Hindlimb muscle (tissue), 1 donor: Measurements from ENCODE around the gene NCEH1. TPM values are rescaled to one million over a fixed set of nuclear protein-coding genes. Genes with fewer than 3 reads are reported as not detected.
A peak's percentile ranks its signal among the peaks of the same experiment; 100 is the strongest.
"Not testable (repeated sequence)": the region's sequence is repeated elsewhere in the genome, so short reads cannot be mapped to it uniquely, and the experiment has no call there.

ENCODE experiments used
- DNase-seq: peaks from one replicate; pipeline ENCODE4 v3.0.0-alpha.2; 2013
- polyA plus RNA-seq: library from polyadenylated mRNA; unstranded; fragments of 120-200 nt; gene quantifications from one replicate; pipeline ENCODE4 v1.2.1, GENCODE V29; 2013; ENCODE audit not compliant: insufficient read length

Gene NCEH1
- polyA plus RNA-seq, 1 donor = 2.1 TPM

GRCh38 chr3:172675441-172676193 is 35.2 kb downstream of the NCEH1 start:
- peak; percentile 13 for DNase-seq

- no peak for DNase-seq
Measured at GRCh38 chr3:172673210-172673679, 37.6 kb downstream of the NCEH1 start.

- DNase-seq = no peak
Measured at GRCh38 chr3:172669021-172669420, 41.8 kb downstream of the NCEH1 start.

GRCh38 chr3:172666873-172667694 is 43.8 kb downstream of the NCEH1 start:
- peak; percentile 69 for DNase-seq

- DNase-seq = no peak
Measured at GRCh38 chr3:172666181-172666872, 44.5 kb downstream of the NCEH1 start.

GRCh38 chr3:172665510-172665909 is 45.4 kb downstream of the NCEH1 start:
- not testable (repeated sequence) for DNase-seq

- DNase-seq = not testable (repeated sequence)
Measured at GRCh38 chr3:172660421-172660820, 50.4 kb downstream of the NCEH1 start.

GRCh38 chr3:172659246-172660002 is 51.4 kb downstream of the NCEH1 start:
- no peak for DNase-seq

GRCh38 chr3:172658344-172659245 is 52.3 kb downstream of the NCEH1 start:
- DNase-seq = no peak

GRCh38 chr3:172656602-172657001 is 54.3 kb downstream of the NCEH1 start:
- no peak for DNase-seq

GRCh38 chr3:172655388-172655787 is 55.5 kb downstream of the NCEH1 start:
- no peak for DNase-seq

GRCh38 chr3:172654470-172654869 is 56.4 kb downstream of the NCEH1 start:
- no peak for DNase-seq

- no peak for DNase-seq
Measured at GRCh38 chr3:172653004-172653572, 57.8 kb downstream of the NCEH1 start.

- DNase-seq = no peak
Measured at GRCh38 chr3:172651936-172652625, 58.8 kb downstream of the NCEH1 start.

- DNase-seq = no peak
Measured at GRCh38 chr3:172649987-172650386, 60.9 kb downstream of the NCEH1 start.

- no peak for DNase-seq
Measured at GRCh38 chr3:172648747-172649146, 62.1 kb downstream of the NCEH1 start.

- DNase-seq = no peak
Measured at GRCh38 chr3:172647823-172648222, 63.0 kb downstream of the NCEH1 start.

- DNase-seq = no peak
Measured at GRCh38 chr3:172647080-172647479, 63.8 kb downstream of the NCEH1 start.

- peak; percentile 33 for DNase-seq
Measured at GRCh38 chr3:172646439-172647015, 64.3 kb downstream of the NCEH1 start.

GRCh38 chr3:172644258-172644657 is 66.6 kb downstream of the NCEH1 start:
- DNase-seq = no peak
